Activated CD4-positive, alpha-beta T cell treated with anti-CD3 and anti-CD28 coated beads, Interleukin-2, Interleukin-6, amounts not matched to agents 100 ng/mL and 50 ng/mL, durations not matched to agents 16 hours and 8 hours (primary cell): ENCODE measurements around the gene GRIK3.

Experiments used
- DNase-seq: peaks from one replicate; pipeline ENCODE4 v3.0.0-alpha.2; 2020

Gene GRIK3

GRCh38 chr1:36752431-36752830, 281.9 kb downstream of the GRIK3 start:
- no peak for DNase-seq

GRCh38 chr1:36751525-36751924, 282.8 kb downstream of the GRIK3 start:
- DNase-seq = no peak

- no peak for DNase-seq
Observed at GRCh38 chr1:36748466-36748865, 285.8 kb downstream of the GRIK3 start.
